MM.1S (cell line): ENCODE results near the gene IQUB.

Experiments used
- CTCF ChIP-seq: fragments of 300-600 bp; sonication (generic); IDR thresholded peaks from 2 replicates; pipeline ENCODE4 v1.5.1; 2016; ENCODE audit warnings: antibody characterized with exemption, low read length, mixed read lengths
- EZH2 ChIP-seq: fragments of 300-600 bp; sonication (generic); optimal IDR thresholded peaks from 2 replicates; pipeline ENCODE3; 2017; ENCODE audit warnings: low read depth, mild to moderate bottlenecking, antibody characterized with exemption, low read length, mixed read lengths
- EZH2phosphoT487 ChIP-seq: fragments of 300-600 bp; sonication (generic); IDR thresholded peaks from 2 replicates; pipeline ENCODE4 v1.6.1; 2018; ENCODE audit warnings: antibody characterized with exemption, low read length

GRCh38 chr7:123569352-123570010 lies 35.1 kb upstream of the IQUB start:
- TF ChIP-seq CTCF (no peak), EZH2 (no peak), EZH2phosphoT487 (no peak)
